CD4-positive, alpha-beta T cell treated with Interleukin-10 for 1 hour (primary cell): ENCODE data around the gene ZNF225.
A peak's percentile ranks its signal among the peaks of the same experiment; 100 is the strongest.
"Not testable (repeated sequence)": the region's sequence is repeated elsewhere in the genome, so short reads cannot be mapped to it uniquely, and the experiment has no call there.

Experiments
- DNase-seq: peaks from one replicate; pipeline ENCODE4 v3.0.0-alpha.2; 2020

ZNF225 gene

DNA sequence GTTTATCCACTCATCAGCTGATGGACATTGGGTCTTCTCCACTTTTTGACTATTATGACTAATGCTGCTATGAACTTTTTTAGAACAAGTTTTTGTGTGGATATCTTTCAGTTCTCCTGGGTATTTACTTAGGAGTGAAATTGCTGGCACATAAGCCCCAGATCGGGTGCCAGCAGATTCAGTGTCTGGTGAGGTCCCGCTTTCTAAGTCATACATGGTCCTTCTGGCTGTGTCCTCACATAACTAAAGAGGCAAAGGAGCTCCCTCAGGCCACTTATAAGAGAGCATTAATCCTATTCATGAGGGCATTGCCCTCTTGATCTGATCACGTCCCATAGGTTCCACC is 51.1 kb downstream of the ZNF225 start:
- no peak for DNase-seq

DNA sequence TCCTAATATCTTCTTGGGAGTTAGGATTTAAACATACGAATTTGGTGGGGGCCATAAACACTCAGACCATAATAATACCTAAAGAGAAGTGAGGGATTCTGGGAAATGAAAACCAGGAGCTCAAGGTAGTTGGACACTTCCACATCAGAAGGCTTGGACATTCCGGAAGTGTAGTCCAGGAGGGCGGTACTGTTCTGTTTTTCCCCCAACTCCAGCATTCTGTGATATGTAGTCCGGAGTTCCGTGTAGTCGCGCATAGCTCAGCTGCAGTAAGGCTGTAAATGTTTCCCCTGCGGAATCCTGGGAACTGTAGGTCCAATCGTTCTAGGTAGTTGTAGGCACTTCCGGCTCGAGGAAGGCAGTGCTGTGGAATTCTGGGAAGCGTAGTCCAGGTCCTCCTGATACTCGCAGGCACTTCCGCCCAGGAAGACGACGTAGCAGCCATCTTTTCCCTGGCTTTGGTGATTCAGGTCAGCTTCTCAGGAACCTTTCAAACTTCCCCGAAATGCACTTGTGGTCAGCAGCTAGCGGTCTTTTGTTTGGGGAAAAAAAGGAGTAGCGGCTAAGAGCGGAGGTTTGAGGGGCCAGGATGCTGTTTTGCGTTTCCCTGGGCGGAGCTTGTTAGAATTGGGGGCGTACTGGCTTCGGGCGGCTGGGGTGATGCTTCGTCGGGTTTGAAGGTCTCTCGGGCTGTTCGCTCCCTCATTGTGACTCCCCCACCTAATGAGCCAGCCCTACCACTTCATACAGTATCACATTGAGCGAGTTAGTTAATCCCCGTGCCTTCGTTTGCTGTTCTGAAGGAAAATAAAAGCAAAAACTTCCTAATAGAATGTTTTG is 51.7 kb downstream of the ZNF225 start, which contains the start of gene ZNF226:
ZNF226 (plus strand) TSS at position 428 of the 840 bp plus-strand sequence. CDS start 4,981 bp downstream, outside the sequence.
- DNase-seq = peak; percentile 89

GRCh38 chr19:44170660-44171059 is 57.5 kb downstream of the ZNF225 start:
- not testable (repeated sequence) for DNase-seq

- no peak for DNase-seq
Observed at GRCh38 chr19:44176590-44176989, 63.4 kb downstream of the ZNF225 start.

DNA sequence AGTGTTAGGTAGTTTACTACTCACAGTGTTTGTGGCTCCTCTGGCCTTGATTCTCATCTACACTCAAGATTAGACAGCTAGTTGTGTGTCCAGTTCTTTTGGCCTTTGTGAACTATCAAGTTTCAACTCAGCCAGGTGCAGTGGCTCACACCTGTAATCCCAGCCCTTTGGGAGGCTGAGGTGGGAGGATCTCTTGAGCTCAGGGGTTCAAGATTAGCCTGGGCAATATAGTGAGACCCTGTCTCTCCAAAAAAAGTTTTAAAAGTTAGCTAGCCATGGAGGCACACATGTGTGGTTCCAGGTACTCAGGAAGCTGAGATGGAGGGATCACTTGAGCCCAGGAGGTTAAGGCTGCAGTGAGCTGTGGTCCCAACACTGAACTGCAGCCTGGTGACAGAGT is 67.8 kb downstream of the ZNF225 start:
- DNase-seq = no peak

- no peak for DNase-seq
Observed at GRCh38 chr19:44182145-44182544, 68.9 kb downstream of the ZNF225 start.
